ENCODE measurements around the gene CAMK2A. TPM values are rescaled to one million over a fixed set of nuclear protein-coding genes. Genes with fewer than 3 reads are reported as not detected.

Gene CAMK2A
- polyA plus RNA-seq, 1 of the 3 experiments (the other 2 are of a cell fraction): 0.10 TPM

DNA sequence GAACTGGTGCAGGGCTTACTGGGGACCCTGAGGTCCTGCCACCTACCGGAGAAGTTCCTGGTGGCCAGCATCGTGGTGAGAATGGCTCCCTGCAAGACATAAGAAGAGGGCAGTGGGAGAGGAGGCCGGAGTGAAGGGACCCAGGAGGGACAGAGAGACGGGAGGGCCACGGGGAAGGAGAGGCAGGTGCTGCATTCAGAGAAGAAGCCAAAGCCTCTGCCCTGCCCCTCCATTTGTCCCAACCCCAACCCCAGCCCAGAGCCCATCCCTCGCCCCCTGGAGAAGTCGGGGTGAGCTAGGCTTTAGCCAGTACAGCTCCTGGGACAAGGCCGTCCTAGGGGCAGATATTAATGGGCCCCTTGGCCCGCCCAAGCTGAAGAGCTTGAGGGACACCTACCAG is 41.8 kb downstream of the CAMK2A start:
- no peaks in the 10 kb centered on the region for H3K27me3 ChIP-seq (ENCODE audit: insufficient read depth)
- WGBS (ENCODE audit: low lambda C conversion rate): 91% methylated on average over 8 of the region's 9 CpGs
- H3K36me3 ChIP-seq (replicated peaks in 1 of 2; ENCODE audit: control insufficient read depth in 1 of 2, insufficient read depth in 2 of 2, low read length in 1 of 2): no peaks in the 10 kb centered on the region
- DNase-seq: no peak
- H3K79me2 ChIP-seq (ENCODE audit: insufficient read depth): no peaks in the 10 kb centered on the region
- H3K9me3 ChIP-seq: no peaks in the 10 kb centered on the region
- ChIA-PET POLR2A (no interaction called here), CTCF (interaction anchor here (0.7 to 1.0 kb wide), 2 partner anchors 12 to 17 kb away, joined by 3 to 4 read pairs; no protein-coding TSS in a partner anchor)
- H3K4me3 ChIP-seq (ENCODE audit: low read depth in 2 of 2, low read length in 1 of 2): no peak overlapping the region
- no peak overlapping the region for H3K9ac ChIP-seq
- no peaks in the 10 kb centered on the region for H4K20me1 ChIP-seq (ENCODE audit: insufficient read depth)
- H3K27ac ChIP-seq (ENCODE audit: low read depth in 2 of 2, low read length in 1 of 2): no peak overlapping the region
- H3K9me2 ChIP-seq: no peaks in the 10 kb centered on the region
- TF ChIP-seq, protein P1, sequence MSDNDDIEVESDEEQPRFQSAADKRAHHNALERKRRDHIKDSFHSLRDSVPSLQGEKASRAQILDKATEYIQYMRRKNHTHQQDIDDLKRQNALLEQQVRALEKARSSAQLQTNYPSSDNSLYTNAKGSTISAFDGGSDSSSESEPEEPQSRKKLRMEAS (IDR thresholded peaks at IDR 0.05; ENCODE audit: low read depth): no peak
- TF ChIP-seq POLR2AphosphoS5 (IDR thresholded peaks at IDR 0.05; ENCODE audit: low read depth, low read length) (no peak), JUND (IDR thresholded peaks at IDR 0.05) (no peak), EZH2phosphoT487 (IDR thresholded peaks at IDR 0.05; ENCODE audit: borderline replicate concordance, low read depth) (no peak), FOXM1 (IDR thresholded peaks at IDR 0.05; ENCODE audit: low read depth) (no peak), FOXJ3 (CRISPR knock-in tag; IDR thresholded peaks at IDR 0.05) (no peak), FOSL2 (IDR thresholded peaks at IDR 0.05; ENCODE audit: borderline replicate concordance, low read depth) (no peak), RFX5 (IDR thresholded peaks at IDR 0.05; ENCODE audit: low read length) (no peak), GABPA (IDR thresholded peaks at IDR 0.05; ENCODE audit: low read depth) (no peak), SMC3 (IDR thresholded peaks at IDR 0.05; ENCODE audit: low read depth, low read length) (no peak), ELF1 (IDR thresholded peaks at IDR 0.05) (no peak), CHD2 (IDR thresholded peaks at IDR 0.05; ENCODE audit: low read length, partially characterized antibody) (no peak)
- TF ChIP-seq, protein P2, sequence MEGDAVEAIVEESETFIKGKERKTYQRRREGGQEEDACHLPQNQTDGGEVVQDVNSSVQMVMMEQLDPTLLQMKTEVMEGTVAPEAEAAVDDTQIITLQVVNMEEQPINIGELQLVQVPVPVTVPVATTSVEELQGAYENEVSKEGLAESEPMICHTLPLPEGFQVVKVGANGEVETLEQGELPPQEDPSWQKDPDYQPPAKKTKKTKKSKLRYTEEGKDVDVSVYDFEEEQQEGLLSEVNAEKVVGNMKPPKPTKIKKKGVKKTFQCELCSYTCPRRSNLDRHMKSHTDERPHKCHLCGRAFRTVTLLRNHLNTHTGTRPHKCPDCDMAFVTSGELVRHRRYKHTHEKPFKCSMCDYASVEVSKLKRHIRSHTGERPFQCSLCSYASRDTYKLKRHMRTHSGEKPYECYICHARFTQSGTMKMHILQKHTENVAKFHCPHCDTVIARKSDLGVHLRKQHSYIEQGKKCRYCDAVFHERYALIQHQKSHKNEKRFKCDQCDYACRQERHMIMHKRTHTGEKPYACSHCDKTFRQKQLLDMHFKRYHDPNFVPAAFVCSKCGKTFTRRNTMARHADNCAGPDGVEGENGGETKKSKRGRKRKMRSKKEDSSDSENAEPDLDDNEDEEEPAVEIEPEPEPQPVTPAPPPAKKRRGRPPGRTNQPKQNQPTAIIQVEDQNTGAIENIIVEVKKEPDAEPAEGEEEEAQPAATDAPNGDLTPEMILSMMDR (IDR thresholded peaks at IDR 0.05): no peak
- TF ChIP-seq, protein P3, sequence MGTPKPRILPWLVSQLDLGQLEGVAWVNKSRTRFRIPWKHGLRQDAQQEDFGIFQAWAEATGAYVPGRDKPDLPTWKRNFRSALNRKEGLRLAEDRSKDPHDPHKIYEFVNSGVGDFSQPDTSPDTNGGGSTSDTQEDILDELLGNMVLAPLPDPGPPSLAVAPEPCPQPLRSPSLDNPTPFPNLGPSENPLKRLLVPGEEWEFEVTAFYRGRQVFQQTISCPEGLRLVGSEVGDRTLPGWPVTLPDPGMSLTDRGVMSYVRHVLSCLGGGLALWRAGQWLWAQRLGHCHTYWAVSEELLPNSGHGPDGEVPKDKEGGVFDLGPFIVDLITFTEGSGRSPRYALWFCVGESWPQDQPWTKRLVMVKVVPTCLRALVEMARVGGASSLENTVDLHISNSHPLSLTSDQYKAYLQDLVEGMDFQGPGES (IDR thresholded peaks at IDR 0.05; ENCODE audit: low read depth, low read length): no peak
- H3K4me1 ChIP-seq (ENCODE audit: control insufficient read depth in 1 of 2, insufficient read depth in 2 of 2, low read depth in 1 of 2, low read length in 1 of 2): peaks cover 0 to 19% of the 10 kb centered on the region in 2 experiments; a peak in 1 of 4 replicates
- H3K4me2 ChIP-seq: no peak overlapping the region
- no peak overlapping the region for H2AFZ ChIP-seq (ENCODE audit: low read depth)
- no peaks in the 10 kb centered on the region for H3F3A ChIP-seq (replicated peaks; ENCODE audit: insufficient read depth)

DNA sequence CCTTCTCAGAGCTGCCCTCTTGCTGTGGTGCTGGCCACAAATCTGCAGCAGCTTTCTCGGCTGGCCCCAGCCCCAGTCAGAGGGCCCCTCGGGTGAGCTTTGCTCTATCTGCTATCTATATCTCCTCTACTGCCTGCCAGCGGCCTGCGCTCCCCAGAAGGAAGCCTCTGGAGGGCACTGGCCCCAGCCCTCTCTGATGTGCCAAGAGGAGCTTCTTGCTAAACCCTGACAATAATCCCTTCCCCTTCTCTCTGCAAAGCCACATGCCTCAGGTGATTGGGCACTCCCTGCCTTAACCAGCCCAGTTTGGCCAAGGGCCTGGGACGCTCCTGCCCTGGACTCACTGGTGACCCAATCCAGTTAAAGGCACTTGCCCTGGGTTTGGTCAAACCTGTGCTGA is 42.7 kb downstream of the CAMK2A start:
- H3K9me2 ChIP-seq: no peaks in the 10 kb centered on the region
- H3K4me2 ChIP-seq: no peak overlapping the region
- H2AFZ ChIP-seq (ENCODE audit: low read depth): no peak overlapping the region
- no peaks in the 10 kb centered on the region for H3K27me3 ChIP-seq (ENCODE audit: insufficient read depth)
- no peak for DNase-seq
- H3K36me3 ChIP-seq (replicated peaks in 1 of 2; ENCODE audit: control insufficient read depth in 1 of 2, insufficient read depth in 2 of 2, low read length in 1 of 2): no peaks in the 10 kb centered on the region
- H3K9ac ChIP-seq: no peak overlapping the region
- H3F3A ChIP-seq (replicated peaks; ENCODE audit: insufficient read depth): no peaks in the 10 kb centered on the region
- TF ChIP-seq GABPA (IDR thresholded peaks at IDR 0.05; ENCODE audit: low read depth): no peak
- TF ChIP-seq MXI1 (IDR thresholded peaks at IDR 0.05; ENCODE audit: low read depth, low read length): no peak
- no peak for TF ChIP-seq EZH2phosphoT487 (IDR thresholded peaks at IDR 0.05; ENCODE audit: borderline replicate concordance, low read depth)
- TF ChIP-seq GATA2 (CRISPR knock-in tag; IDR thresholded peaks at IDR 0.05): no peak
- TF ChIP-seq, protein P3 (IDR thresholded peaks at IDR 0.05; ENCODE audit: low read depth, low read length): no peak
- TF ChIP-seq, protein P4, sequence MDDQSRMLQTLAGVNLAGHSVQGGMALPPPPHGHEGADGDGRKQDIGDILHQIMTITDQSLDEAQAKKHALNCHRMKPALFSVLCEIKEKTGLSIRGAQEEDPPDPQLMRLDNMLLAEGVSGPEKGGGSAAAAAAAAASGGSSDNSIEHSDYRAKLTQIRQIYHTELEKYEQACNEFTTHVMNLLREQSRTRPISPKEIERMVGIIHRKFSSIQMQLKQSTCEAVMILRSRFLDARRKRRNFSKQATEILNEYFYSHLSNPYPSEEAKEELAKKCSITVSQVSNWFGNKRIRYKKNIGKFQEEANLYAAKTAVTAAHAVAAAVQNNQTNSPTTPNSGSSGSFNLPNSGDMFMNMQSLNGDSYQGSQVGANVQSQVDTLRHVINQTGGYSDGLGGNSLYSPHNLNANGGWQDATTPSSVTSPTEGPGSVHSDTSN (IDR thresholded peaks at IDR 0.05): no peak
- TF ChIP-seq TEAD4 (IDR thresholded peaks at IDR 0.05; ENCODE audit: borderline replicate concordance, insufficient read depth): no peak
- TF ChIP-seq EP300 (IDR thresholded peaks at IDR 0.05; ENCODE audit: borderline replicate concordance in 1 of 2, low read depth in 1 of 2, low read length in 1 of 2): no peak
- TF ChIP-seq SMC3 (IDR thresholded peaks at IDR 0.05; ENCODE audit: low read depth, low read length): no peak
- TF ChIP-seq, protein P5, sequence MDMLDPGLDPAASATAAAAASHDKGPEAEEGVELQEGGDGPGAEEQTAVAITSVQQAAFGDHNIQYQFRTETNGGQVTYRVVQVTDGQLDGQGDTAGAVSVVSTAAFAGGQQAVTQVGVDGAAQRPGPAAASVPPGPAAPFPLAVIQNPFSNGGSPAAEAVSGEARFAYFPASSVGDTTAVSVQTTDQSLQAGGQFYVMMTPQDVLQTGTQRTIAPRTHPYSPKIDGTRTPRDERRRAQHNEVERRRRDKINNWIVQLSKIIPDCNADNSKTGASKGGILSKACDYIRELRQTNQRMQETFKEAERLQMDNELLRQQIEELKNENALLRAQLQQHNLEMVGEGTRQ (IDR thresholded peaks at IDR 0.05; ENCODE audit: borderline replicate concordance, low read depth, low read length): no peak
- TF ChIP-seq FOSL2 (IDR thresholded peaks at IDR 0.05; ENCODE audit: borderline replicate concordance, low read depth): no peak
- TF ChIP-seq NFIC (IDR thresholded peaks at IDR 0.05; ENCODE audit: borderline replicate concordance): no peak
- no peak for TF ChIP-seq POLR2AphosphoS5 (IDR thresholded peaks at IDR 0.05; ENCODE audit: low read depth, low read length)
- TF ChIP-seq FOXJ3 (CRISPR knock-in tag; IDR thresholded peaks at IDR 0.05): no peak
- H3K4me3 ChIP-seq (ENCODE audit: low read depth in 2 of 2, low read length in 1 of 2): no peak overlapping the region
- ChIA-PET POLR2A (no interaction called here), CTCF (interaction anchor here (0.6 to 1.9 kb wide), 8 partner anchors 9 to 256 kb away, joined by 3 to 7 read pairs (median 4); no protein-coding TSS in a partner anchor)
- H4K20me1 ChIP-seq (ENCODE audit: insufficient read depth): no peaks in the 10 kb centered on the region
- 93% methylated on average over 5 of the region's 5 CpGs for WGBS (ENCODE audit: low lambda C conversion rate)
- no peak overlapping the region for H3K27ac ChIP-seq (ENCODE audit: low read depth in 2 of 2, low read length in 1 of 2)
- H3K9me3 ChIP-seq: no peaks in the 10 kb centered on the region
- H3K4me1 ChIP-seq (ENCODE audit: control insufficient read depth in 1 of 2, insufficient read depth in 2 of 2, low read depth in 1 of 2, low read length in 1 of 2): peaks cover 0 to 19% of the 10 kb centered on the region in 2 experiments; a peak in 1 of 4 replicates
- H3K79me2 ChIP-seq (ENCODE audit: insufficient read depth): no peaks in the 10 kb centered on the region
